Skeletal muscle cell (primary cell): ENCODE results near the gene PARPBP.
"Not testable (repeated sequence)": the region's sequence is repeated elsewhere in the genome, so short reads cannot be mapped to it uniquely, and the experiment has no call there.

ENCODE experiments used
- DNase-seq: peaks from one replicate; pipeline ENCODE4 v3.0.0-alpha.2; 2010; ENCODE audit warnings: low read depth
- H3K4me3 ChIP-seq: 2 replicates; pipeline ENCODE4 v1.5.1; 2011; ENCODE audit warnings: low read depth, mild to moderate bottlenecking, control low read depth, low read length, moderate library complexity

The PARPBP gene, protein sequence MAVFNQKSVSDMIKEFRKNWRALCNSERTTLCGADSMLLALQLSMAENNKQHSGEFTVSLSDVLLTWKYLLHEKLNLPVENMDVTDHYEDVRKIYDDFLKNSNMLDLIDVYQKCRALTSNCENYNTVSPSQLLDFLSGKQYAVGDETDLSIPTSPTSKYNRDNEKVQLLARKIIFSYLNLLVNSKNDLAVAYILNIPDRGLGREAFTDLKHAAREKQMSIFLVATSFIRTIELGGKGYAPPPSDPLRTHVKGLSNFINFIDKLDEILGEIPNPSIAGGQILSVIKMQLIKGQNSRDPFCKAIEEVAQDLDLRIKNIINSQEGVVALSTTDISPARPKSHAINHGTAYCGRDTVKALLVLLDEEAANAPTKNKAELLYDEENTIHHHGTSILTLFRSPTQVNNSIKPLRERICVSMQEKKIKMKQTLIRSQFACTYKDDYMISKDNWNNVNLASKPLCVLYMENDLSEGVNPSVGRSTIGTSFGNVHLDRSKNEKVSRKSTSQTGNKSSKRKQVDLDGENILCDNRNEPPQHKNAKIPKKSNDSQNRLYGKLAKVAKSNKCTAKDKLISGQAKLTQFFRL

DNA sequence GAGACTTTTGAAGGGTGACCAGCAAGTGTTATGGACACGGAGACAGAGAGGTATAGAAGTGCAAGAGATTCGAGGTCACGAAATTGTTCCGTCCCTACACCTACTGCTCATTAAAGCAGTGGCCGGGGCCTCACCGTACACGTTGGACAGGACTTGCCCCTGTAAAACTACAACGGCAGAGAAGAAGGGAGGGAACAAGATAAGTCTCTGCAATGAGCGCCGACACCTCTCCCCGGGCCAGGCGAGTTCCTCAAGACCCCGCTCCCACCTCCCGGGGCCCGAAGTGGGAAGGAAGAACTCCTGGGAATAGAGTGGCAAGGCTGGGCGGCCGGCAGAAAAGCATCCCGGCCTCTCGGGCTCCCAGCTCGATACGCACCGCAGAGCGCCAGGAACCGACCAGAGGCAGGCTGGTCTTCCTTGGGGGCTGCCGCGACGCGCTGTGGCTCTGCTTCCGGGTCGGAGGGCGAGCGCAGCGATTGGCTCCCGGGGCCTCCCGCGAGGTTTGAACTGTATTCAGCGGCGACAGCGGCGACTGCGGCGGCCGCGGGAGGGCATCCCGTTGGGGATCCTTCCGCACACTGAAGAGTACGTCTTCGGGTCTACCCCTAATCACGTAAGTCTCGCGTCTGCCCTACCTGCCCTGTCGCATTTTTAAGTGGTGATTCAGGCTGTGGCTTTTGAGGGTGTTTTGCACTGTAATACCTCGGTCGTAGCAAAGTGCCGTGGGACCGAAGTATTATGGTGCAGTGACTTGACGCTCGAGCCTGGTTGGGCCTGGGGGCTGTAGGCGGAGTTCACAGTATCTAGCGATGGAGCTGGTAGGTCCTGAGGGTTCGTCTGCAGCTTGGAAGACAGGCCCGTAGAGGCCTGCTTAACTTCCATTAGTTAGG, at the start of gene PARPBP, which contains the start of gene NUP37:
Gene PARPBP (plus strand): TSS at position 510 of the 890 bp plus-strand sequence. CDS start 3,706 bp downstream, outside the sequence.
Gene NUP37 (minus strand): TSS at position 441 of the 890 bp plus-strand sequence. CDS start 1,596 bp downstream, outside the sequence.
- H3K4me3 ChIP-seq: peak within 1 kb of the TSS; percentile 79
- DNase-seq: peak; percentile 47

- not testable (repeated sequence) for H3K4me3 ChIP-seq, DNase-seq
Measured at GRCh38 chr12:102072092-102072491, 47.9 kb upstream of the PARPBP start.

DNA sequence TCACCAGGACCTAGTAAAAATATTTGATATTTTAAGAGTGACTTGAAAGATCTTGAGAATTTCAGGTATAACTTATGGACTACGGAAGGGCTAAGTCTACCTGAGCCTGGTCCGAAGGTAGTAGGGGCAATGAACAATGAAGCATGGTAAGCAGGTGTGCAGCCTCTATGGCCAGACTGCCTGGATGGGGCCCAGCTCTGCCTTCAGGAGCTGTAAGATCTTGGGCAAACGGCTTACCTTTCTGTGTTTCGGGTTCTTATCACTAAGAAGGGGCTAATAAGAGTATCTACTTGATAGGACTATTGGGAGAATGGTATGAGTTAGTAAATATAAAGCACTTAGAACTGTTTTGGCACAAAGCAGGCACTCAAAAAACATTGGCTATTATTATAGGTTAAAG, 39.1 kb upstream of the PARPBP start:
- DNase-seq: no peak
- no peak overlapping the region for H3K4me3 ChIP-seq

GRCh38 chr12:102089228-102089835, 30.7 kb upstream of the PARPBP start:
- not testable (repeated sequence) for H3K4me3 ChIP-seq, DNase-seq

GRCh38 chr12:102093319-102093718, 26.7 kb upstream of the PARPBP start:
- no peak overlapping the region for H3K4me3 ChIP-seq
- DNase-seq: no peak

GRCh38 chr12:102095677-102096263, 24.2 kb upstream of the PARPBP start:
- no peak overlapping the region for H3K4me3 ChIP-seq
- DNase-seq: peak; percentile 4

DNA sequence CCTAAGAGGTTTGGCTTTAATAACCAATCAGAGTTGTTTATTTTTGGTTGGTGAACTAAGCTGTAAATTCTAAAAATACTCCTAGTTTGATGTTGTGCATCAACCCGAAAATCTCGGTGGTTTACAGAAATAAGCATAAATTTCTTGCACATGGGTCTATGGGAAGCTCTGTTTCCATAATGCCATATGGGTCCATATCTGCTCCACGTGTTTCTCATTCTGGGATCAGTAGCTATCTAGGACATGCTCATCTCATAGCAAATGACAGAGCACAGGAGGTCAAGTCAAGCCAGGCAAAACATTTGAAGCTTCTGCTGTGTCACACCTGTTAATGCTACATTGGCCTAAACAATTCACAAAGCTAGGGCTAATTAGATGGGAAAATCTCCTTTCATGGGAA, 23.1 kb upstream of the PARPBP start:
- H3K4me3 ChIP-seq: no peak overlapping the region
- no peak for DNase-seq

DNA sequence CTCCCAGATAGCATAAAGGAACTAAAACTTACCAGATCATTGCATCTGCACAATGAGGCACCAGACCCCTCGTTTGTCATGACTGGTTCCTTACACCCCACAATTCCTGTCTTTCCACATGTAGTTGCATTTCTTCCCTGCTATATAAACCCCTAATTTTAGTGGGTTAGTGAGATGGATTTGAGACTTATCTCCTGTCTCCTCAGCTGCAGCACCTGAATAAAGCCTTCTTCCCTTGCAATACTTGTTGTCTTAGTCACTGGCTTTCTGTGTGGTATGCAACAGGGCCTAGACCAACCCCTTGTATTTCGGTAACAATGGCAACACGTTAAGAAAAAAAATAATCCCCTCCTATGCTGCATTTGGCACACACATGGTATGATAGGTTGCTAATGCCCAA, 13.1 kb upstream of the PARPBP start:
- DNase-seq: no peak

GRCh38 chr12:102107970-102108369, 12.0 kb upstream of the PARPBP start:
- no peak overlapping the region for H3K4me3 ChIP-seq
- no peak for DNase-seq

More for the DNA sequence above, 13.1 kb upstream of the PARPBP start:
- H3K4me3 ChIP-seq: no peak overlapping the region

DNA sequence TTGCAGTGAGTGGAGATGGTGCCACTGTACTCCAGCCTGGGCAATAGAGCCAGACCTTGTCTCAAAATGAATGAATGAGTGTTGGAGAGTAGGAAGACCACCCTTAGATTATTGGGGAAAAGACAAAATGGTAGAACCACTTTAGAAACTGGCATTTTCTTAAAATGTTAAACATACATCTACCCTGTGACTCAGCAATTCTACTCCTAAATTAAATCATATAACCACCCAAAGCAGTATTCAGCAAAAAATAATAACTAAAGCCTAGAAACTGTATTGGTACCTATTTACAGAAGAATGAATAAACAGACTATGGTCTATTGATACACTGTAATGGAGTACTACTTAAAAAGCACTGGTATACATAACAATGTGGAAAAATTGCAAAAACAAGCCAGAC, 9.2 kb upstream of the PARPBP start:
- no peak overlapping the region for H3K4me3 ChIP-seq
- DNase-seq: no peak

DNA sequence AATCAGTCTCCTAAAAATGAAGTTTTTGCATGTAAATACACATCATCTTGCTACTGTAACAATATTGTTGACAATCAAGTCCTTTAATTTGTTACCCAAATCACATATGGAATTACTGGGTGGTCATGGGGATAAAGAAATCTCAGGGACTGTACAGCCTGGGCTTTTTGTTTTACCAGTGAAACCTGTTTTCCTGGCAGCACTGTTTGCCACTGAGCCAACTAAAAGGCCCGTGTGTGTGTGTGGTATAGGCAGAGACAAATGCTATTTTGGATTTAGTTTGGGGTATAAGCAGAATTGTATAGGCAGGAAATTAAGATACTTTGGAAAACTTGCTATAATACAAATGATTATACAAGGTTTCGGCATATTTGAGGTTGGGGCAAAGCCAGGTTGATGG, 5.8 kb upstream of the PARPBP start:
- DNase-seq: no peak
- no peak overlapping the region for H3K4me3 ChIP-seq

- no peak for DNase-seq
- H3K4me3 ChIP-seq: no peak overlapping the region
Measured at GRCh38 chr12:102116392-102116791, 3.6 kb upstream of the PARPBP start.

GRCh38 chr12:102118874-102119273, 1.1 kb upstream of the PARPBP start:
- no peak for DNase-seq
- H3K4me3 ChIP-seq: peak overlapping the region; percentile 79

DNA sequence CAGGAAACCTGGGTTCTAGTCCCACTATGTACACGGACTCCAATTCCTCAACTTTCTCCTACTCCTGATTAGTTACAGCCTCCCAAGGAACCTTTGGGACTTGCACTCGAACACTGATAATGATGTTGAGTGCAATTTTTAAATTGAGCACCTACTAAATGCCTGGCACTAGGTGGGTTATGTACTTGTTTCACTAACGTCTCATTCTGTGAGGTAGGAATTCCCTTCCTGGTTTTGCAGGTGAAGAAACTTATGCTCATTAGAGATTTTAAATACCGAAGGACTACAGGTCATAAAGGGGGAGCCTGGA, 536 bp downstream of the PARPBP start:
- H3K4me3 ChIP-seq: peak overlapping the region; percentile 79
- no peak for DNase-seq

GRCh38 chr12:102120886-102121285, 903 bp downstream of the PARPBP start:
- peak overlapping the region; percentile 79 for H3K4me3 ChIP-seq
- no peak for DNase-seq

- not testable (repeated sequence) for DNase-seq
- H3K4me3 ChIP-seq: peak overlapping the region; percentile 79
Measured at GRCh38 chr12:102121328-102121727, 1.3 kb downstream of the PARPBP start.

DNA sequence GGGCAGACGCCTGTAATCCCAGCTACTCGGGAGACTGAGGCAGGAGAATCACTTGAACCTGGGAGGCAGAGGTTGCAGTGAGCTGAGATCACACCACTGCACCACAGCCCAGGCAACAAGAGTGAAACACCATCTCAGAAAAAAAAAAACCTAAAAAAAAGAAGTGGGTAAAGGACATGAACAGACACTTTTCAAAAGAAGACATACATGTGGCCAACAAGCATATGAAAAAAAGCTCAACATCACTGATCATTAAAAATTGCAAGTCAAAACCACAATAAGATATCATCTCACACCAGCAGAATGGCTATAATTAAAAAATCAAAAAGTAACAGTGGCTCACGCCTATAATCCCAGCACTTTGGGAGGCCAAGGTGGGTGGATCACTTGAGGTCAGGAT, 10.7 kb downstream of the PARPBP start:
- DNase-seq, H3K4me3 ChIP-seq: not testable (repeated sequence)

- not testable (repeated sequence) for H3K4me3 ChIP-seq, DNase-seq
Measured at GRCh38 chr12:102131442-102131841, 11.5 kb downstream of the PARPBP start.

DNA sequence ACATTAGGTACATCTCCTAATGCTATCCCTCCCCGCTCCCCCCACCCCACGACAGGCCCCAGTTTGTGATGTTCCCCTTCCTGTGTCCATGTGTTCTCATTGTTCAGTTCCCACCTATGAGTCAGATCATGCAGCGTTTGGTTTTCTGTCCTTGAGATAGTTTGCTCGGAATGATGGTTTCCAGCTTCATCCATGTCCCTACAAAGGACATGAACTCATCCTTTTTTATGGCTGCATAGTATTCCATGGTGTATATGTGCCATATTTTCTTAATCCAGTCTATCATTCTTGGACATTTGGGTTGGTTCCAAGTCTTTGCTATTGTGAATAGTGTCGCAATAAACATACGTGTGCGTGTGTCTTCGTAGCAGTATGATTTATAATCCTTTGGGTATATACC, 17.6 kb downstream of the PARPBP start:
- not testable (repeated sequence) for DNase-seq, H3K4me3 ChIP-seq
